Activated CD8-positive, alpha-beta T cell treated with anti-CD3 and anti-CD28 coated beads, Interleukin-2, amount 10 ng/mL, durations not matched to agents 7 days and 5 days (primary cell): ENCODE measurements around the gene MYRFL. TPM values are rescaled to one million over a fixed set of nuclear protein-coding genes. Genes with fewer than 3 reads are reported as not detected.
A peak's percentile ranks its signal among the peaks of the same experiment; 100 is the strongest.
"Not testable (repeated sequence)": the region's sequence is repeated elsewhere in the genome, so short reads cannot be mapped to it uniquely, and the experiment has no call there.

ENCODE experiments used
- ATAC-seq: fragments of 150-1000 bp; cut with Tn5 transposase; one replicate; pipeline ENCODE4 v1.10.0; 2021; ENCODE audit warnings: moderate library complexity
- CTCF ChIA-PET: fragments of 350-600 bp; sonication (Branson Sonifier 250); formaldehyde crosslinking; loops from one replicate; lab custom pipeline; 2021; ENCODE audit warnings: antibody characterized with exemption; lab: Charles Lee
- POLR2A ChIA-PET: fragments of 350-600 bp; sonication (Branson Sonifier 250); formaldehyde crosslinking; loops from one replicate; lab custom pipeline; 2021; ENCODE audit warnings: antibody characterized with exemption; lab: Charles Lee
- DNase-seq: peaks from one replicate; pipeline ENCODE4 v3.0.0-alpha.2; 2020
- H3K27ac Mint-ChIP-seq: one replicate; pipeline ENCODE4 v1.8.0; 2021; ENCODE audit warnings: mild to moderate bottlenecking, mixed read lengths
- H3K27me3 Mint-ChIP-seq: one replicate; pipeline ENCODE4 v1.8.0; 2021; ENCODE audit warnings: low read depth, mixed read lengths
- H3K36me3 Mint-ChIP-seq: one replicate; pipeline ENCODE4 v1.8.0; 2021; ENCODE audit warnings: low read depth, mixed read lengths
- H3K4me1 Mint-ChIP-seq: one replicate; pipeline ENCODE4 v1.8.0; 2021; ENCODE audit warnings: low read depth, mixed read lengths
- H3K4me3 Mint-ChIP-seq: one replicate; pipeline ENCODE4 v1.8.0; 2021; ENCODE audit warnings: mild to moderate bottlenecking, mixed read lengths
- H3K9me3 Mint-ChIP-seq: one replicate; pipeline ENCODE4 v1.8.0; 2022; ENCODE audit warnings: mixed read lengths; ENCODE audit not compliant: insufficient read depth
- total RNA-seq, 2 experiments: library from RNA; stranded (reverse); gene quantifications; one replicate each; pipeline ENCODE4 v1.2.3, GENCODE V29; 2021

Gene MYRFL
- total RNA-seq, 2 experiments from 2014 or later: not detected

DNA sequence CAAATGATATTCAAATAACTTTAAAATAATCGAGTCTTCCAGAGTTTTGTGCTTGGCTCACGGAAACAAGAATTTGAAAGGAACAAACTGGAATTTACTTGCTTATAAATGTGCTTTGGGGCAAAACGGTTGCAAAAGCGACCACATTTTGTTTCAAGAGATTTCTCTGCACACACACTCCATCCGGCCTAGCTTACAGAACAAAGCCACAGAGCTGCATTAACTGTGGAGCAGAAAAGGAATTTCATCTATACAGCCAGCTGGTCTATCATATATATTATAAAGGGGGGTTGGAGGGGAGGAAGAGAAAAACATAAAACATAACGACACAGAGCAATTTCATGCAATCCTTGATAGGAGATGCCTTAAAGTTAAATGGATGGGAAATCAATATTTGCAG, 153.0 kb downstream of the MYRFL start:
- POLR2A ChIA-PET: no interaction called here
- Mint-ChIP-seq H3K4me3 (no peak overlapping the region), H3K27ac (no peak overlapping the region), H3K9me3 (no peaks in the 10 kb centered on the region), H3K36me3 (no peaks in the 10 kb centered on the region), H3K4me1 (no peaks in the 10 kb centered on the region), H3K27me3 (no peaks in the 10 kb centered on the region)
- no peak for DNase-seq
- CTCF ChIA-PET: no interaction called here
- ATAC-seq: no peak

DNA sequence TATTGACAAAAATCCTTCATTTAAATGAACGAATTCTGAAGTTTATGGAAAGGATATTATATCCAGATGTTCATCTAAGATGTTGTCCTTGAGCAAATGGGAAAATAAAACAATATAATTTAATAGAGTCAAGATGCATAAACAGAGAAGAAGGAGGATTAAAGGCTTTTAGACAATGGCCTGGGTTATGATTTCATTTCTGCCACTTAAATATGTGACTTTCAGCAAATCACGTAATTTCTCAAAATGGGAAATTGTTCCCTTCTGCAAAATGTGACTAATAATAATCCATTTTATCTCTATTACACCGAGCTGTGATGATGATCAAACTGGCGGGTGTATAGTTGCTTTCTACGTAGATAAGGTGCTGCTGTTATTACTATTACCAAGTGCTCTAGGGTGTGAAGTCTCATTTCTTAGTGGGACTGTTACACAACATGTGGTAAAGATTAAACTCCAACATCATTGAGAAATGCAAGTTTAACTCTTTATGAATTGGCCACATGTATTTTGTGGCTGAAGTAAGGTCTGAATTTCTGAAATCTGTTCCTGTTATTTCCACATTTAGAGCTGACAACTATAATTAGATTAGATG, 157.0 kb downstream of the MYRFL start:
- no peaks in the 10 kb centered on the region for H3K36me3 Mint-ChIP-seq
- no peak overlapping the region for H3K4me3 Mint-ChIP-seq
- no peak overlapping the region for H3K27ac Mint-ChIP-seq
- DNase-seq (no peak), ATAC-seq (no peak)
- H3K4me1 Mint-ChIP-seq: no peaks in the 10 kb centered on the region
- ChIA-PET CTCF (no interaction called here), POLR2A (no interaction called here)
- no peaks in the 10 kb centered on the region for H3K9me3 Mint-ChIP-seq
- no peaks in the 10 kb centered on the region for H3K27me3 Mint-ChIP-seq

DNA sequence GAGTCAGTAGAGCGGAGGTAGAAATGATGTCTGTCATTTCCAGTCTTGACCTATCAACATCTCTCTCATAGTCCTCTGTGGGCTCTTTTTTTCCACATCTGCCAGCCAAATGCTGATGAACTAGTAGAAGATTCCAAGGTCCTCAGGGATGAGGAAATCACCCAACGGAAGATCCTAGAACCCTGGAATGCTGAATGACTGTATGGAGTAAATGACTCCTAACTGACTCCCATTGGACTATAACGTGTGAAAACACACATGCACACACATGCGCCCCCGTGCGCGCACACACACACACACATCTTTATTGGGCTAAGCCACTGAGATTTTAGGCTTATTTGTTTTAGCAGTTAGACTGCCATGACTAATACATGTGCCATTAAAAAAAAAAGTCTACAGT, 159.2 kb downstream of the MYRFL start:
- ChIA-PET POLR2A (no interaction called here), CTCF (no interaction called here)
- Mint-ChIP-seq H3K4me1 (no peaks in the 10 kb centered on the region), H3K9me3 (no peaks in the 10 kb centered on the region), H3K36me3 (no peaks in the 10 kb centered on the region), H3K27me3 (no peaks in the 10 kb centered on the region), H3K4me3 (no peak overlapping the region), H3K27ac (no peak overlapping the region)
- DNase-seq: no peak
- no peak for ATAC-seq

DNA sequence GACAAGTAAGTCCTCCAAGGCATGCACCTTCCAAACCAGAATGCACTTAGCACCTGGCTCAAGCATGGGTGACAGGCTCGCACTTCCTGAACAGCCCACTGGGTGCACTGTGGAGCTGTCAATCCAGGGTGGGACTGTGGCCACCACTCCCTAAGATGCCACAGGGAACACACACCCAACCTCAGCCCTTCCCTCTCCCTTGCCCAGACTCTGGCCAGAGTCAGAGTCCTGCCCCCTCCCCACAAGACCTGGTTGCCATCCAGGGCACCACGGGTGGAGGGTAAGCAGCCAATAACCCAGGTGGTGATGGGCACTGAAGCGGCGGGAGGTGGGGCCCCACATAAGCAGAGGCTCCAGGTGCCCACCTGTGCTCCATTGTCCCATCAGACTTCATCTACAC, 160.6 kb downstream of the MYRFL start:
- CTCF ChIA-PET: no interaction called here
- no peaks in the 10 kb centered on the region for H3K4me1 Mint-ChIP-seq

DNA sequence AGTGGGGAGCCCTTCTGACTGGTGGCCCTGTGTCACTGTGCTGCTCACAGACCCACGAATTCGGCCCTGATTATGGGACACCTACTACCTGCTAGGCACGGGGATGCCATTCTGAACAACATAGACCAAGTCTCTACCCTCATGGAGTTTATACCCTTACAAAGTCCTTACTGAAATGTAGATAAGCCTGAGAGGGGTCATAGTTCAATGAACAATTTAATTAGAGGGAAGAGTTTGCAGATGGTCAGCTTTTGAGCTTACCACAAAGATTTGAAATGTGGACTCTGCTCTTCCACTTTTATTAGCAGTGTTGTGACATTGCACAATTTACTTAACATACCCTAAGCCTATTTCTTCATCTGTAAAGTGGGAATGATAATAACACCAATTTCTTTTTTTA, 161.1 kb downstream of the MYRFL start:
- no peaks in the 10 kb centered on the region for H3K36me3 Mint-ChIP-seq
- CTCF ChIA-PET: no interaction called here
- no peaks in the 10 kb centered on the region for H3K27me3 Mint-ChIP-seq

More for the DNA sequence above, 160.6 kb downstream of the MYRFL start:
- peak; percentile 21 for DNase-seq
- Mint-ChIP-seq H3K36me3 (no peaks in the 10 kb centered on the region), H3K4me3 (no peak overlapping the region), H3K9me3 (no peaks in the 10 kb centered on the region), H3K27me3 (no peaks in the 10 kb centered on the region), H3K27ac (no peak overlapping the region)
- POLR2A ChIA-PET: no interaction called here
- no peak for ATAC-seq

DNA sequence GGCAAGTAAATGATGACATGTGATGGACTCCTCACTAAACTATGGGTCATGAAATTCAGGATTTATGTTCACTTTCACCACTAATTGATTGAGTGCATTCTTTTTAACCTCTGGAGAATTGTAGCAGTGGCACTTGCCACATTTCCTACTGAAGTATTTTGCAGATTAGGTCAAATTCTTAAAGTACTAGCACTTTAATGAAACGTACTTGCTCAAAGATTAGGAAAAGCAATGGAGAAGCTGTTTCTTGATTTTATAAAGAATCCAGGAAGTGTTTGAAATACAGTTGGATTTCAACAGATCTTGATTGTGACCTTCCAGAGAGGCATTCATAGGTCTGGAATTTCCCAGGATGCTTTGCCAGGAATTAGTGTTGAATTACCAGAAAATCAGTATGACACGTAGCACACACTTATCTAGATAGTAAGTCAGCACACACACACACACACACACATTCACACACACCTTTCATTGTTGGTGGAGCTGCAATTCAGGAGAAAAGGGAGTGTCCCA, 162.6 kb downstream of the MYRFL start:
- Mint-ChIP-seq H3K36me3 (no peaks in the 10 kb centered on the region), H3K9me3 (no peaks in the 10 kb centered on the region), H3K4me1 (no peaks in the 10 kb centered on the region), H3K27me3 (no peaks in the 10 kb centered on the region), H3K4me3 (no peak overlapping the region), H3K27ac (no peak overlapping the region)
- no peak for ATAC-seq
- ChIA-PET CTCF (no interaction called here), POLR2A (no interaction called here)
- no peak for DNase-seq

More for the DNA sequence above, 161.1 kb downstream of the MYRFL start:
- Mint-ChIP-seq H3K9me3 (no peaks in the 10 kb centered on the region), H3K4me3 (no peak overlapping the region), H3K27ac (no peak overlapping the region), H3K4me1 (no peaks in the 10 kb centered on the region)
- no peak for ATAC-seq
- POLR2A ChIA-PET: no interaction called here
- no peak for DNase-seq

DNA sequence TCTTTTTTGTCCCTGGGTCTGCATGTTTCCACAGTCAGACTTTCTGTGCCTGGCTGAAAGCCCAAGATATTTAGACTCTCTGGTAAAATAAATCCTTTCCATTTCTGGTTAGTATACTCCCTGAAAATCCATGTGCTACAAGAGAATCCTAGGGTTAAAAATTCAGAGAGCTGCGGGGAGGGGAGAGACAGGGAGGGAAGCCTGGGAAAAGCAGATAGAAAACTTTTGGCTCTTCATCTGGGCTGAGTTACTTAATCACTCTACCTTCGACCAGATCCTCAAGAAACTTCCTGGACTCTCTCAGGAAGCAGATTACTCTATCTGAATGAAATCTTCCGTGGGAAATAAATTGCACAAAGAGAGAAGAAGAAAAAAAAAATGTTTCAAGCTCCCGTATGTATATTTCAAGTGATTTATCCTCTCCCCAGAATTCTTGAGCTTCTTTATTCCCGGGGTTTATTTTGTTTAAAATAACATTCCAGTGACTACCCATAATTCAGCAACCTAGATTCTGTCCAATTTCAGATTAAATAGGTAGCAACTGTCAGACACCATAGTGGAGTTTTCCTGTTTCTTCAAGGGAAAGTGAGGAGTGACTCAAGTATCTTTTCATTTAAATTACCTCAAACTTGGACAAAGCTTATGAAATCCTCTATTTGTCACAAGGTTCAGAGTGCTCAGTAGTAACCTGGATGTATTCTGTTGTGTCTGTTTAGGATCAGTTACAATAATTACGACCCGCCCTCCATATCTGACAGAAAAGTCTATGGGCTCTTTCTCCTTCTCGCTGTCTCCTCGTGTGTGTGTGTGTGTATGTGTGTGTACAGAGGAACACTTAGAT, 163.7 kb downstream of the MYRFL start:
- no peaks in the 10 kb centered on the region for H3K36me3 Mint-ChIP-seq
- ChIA-PET POLR2A (no interaction called here), CTCF (no interaction called here)
- no peak overlapping the region for H3K27ac Mint-ChIP-seq
- no peak overlapping the region for H3K4me3 Mint-ChIP-seq
- no peaks in the 10 kb centered on the region for H3K4me1 Mint-ChIP-seq
- DNase-seq (no peak), ATAC-seq (no peak)
- H3K27me3 Mint-ChIP-seq: no peaks in the 10 kb centered on the region
- H3K9me3 Mint-ChIP-seq: no peaks in the 10 kb centered on the region

DNA sequence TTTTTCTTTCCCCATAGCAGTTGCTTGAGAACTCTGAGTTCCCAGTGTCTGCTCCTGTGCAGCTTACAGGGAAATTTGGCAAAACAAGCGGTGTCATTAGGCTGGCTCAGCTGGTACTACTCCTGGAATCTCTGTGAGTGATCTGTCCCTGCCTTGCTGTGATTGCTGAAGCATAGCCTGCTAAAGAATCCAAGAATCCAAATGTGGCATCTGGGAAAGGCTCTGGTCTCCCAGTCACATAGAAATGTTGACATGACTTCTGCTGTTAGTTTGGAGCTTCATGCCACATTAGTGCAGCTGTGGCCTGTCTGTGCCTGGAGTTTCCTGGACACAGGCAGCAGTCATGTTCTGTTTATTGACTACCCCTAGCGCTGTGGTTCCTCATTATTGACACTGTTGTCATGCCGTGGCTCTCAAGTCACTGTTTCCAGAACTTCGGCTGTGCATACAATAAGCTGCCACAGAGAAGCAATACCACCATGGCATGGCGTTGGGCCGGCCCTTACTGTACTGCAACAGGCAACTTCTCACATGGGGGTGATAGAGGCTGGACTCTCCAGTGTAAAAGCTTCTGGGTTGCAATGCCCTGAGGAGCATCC, 166.8 kb downstream of the MYRFL start:
- DNase-seq (no peak), ATAC-seq (no peak)
- no peaks in the 10 kb centered on the region for H3K36me3 Mint-ChIP-seq
- H3K4me1 Mint-ChIP-seq: no peaks in the 10 kb centered on the region
- POLR2A ChIA-PET: no interaction called here
- H3K27me3 Mint-ChIP-seq: no peaks in the 10 kb centered on the region
- CTCF ChIA-PET: no interaction called here
- no peaks in the 10 kb centered on the region for H3K9me3 Mint-ChIP-seq
- H3K4me3 Mint-ChIP-seq: no peak overlapping the region
- H3K27ac Mint-ChIP-seq: no peak overlapping the region

DNA sequence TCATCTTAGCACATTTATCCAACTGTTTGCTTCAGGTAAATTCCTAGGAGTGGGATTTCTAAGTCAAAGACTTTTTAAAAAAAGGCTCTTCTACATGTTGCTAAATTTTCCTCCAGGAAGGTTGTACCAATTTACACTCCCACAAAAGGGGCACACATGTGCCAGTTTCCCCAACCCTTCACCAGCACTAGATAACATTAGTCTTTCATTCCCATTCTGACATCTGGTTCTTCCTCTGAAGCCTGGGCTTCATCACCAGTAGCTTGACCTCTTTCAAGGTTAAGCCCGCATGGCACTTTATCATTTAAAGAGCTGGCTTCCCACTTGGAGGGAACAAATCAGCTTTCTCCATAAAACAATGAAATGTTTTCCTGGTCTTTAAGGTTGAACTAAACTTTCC, 168.4 kb downstream of the MYRFL start:
- no peaks in the 10 kb centered on the region for H3K27me3 Mint-ChIP-seq
- no peaks in the 10 kb centered on the region for H3K36me3 Mint-ChIP-seq
- CTCF ChIA-PET: no interaction called here
- no peaks in the 10 kb centered on the region for H3K9me3 Mint-ChIP-seq
- POLR2A ChIA-PET: no interaction called here
- no peaks in the 10 kb centered on the region for H3K4me1 Mint-ChIP-seq
- ATAC-seq (no peak), DNase-seq (no peak)
- no peak overlapping the region for H3K4me3 Mint-ChIP-seq
- H3K27ac Mint-ChIP-seq: no peak overlapping the region

DNA sequence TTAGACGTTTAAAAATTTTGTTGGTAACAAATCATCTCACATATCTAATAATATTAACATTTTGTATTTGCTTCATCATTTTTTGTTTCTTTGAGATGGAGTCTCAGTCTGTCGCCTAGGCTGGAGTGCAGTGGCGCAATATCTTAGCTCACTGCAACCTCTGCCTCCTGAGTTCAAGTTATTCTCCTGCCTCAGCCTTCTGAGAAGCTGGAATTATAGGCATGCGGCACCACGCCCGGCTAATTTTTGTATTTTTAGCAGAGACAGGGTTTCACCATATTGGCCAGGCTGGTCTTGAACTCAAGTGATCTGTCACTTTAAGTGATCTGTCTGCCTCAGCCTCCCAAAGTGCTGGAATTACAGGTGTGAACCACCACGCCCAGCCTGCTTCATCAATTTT, 169.1 kb downstream of the MYRFL start:
- CTCF ChIA-PET, H3K4me3 Mint-ChIP-seq: not testable (repeated sequence)

DNA sequence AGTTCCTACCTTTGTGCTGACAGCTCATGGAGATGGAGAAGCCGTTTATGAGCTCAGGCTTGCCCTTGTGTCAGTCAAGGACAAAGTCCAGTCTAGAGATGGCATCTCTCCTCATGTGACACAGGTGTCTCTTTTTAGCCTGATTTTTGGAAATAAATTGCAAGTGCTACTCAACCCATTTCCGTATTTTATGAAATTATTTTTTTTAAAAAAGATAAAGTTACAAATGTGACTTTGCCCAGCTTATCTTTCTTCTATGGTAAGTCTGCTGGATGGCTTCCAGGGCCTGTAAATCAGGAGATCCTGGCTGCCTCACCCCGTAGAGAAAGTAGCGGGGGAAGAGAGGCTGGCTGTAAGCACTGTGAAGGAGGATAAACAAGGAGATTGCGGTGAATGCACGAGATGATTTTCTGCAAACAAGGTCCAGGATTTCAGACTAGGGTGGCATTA, 169.7 kb downstream of the MYRFL start:
- no peaks in the 10 kb centered on the region for H3K27me3 Mint-ChIP-seq
- CTCF ChIA-PET: no interaction called here
- DNase-seq (no peak), ATAC-seq (no peak)
- no peaks in the 10 kb centered on the region for H3K9me3 Mint-ChIP-seq
- H3K27ac Mint-ChIP-seq: no peak overlapping the region
- POLR2A ChIA-PET: no interaction called here
- no peaks in the 10 kb centered on the region for H3K4me1 Mint-ChIP-seq
- no peak overlapping the region for H3K4me3 Mint-ChIP-seq
- no peaks in the 10 kb centered on the region for H3K36me3 Mint-ChIP-seq

More for the DNA sequence above, 169.1 kb downstream of the MYRFL start:
- H3K36me3 Mint-ChIP-seq, DNase-seq, POLR2A ChIA-PET, H3K27me3 Mint-ChIP-seq, H3K4me1 Mint-ChIP-seq, ATAC-seq, H3K27ac Mint-ChIP-seq, H3K9me3 Mint-ChIP-seq: not testable (repeated sequence)

DNA sequence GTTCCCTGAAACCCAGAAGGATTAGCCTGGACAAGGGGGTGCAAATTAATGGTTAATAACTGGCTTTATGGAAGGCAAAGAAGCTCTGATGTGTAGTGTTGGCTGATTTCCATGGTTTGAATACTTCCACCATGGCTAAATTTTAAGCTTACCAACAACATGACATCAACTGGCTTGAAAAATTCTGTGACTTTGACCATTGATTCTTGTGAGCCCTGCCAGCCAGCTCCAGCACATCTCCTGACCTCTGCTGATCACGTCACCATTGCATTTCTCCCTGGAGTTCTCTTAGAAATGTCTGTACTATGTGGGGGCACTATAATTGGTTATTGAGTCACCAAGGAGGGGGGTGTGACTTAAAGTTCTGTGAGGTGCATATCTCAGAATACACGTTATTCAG, 171.2 kb downstream of the MYRFL start:
- CTCF ChIA-PET: interaction anchor here (1.4 kb wide), 1 partner anchor 96 kb away, joined by 3 read pairs; no protein-coding TSS in a partner anchor
- H3K27ac Mint-ChIP-seq: no peak overlapping the region
- no peaks in the 10 kb centered on the region for H3K9me3 Mint-ChIP-seq

More for the DNA sequence above, 171.2 kb downstream of the MYRFL start:
- no peak overlapping the region for H3K4me3 Mint-ChIP-seq
- ATAC-seq (no peak), DNase-seq (no peak)
- H3K36me3 Mint-ChIP-seq: no peaks in the 10 kb centered on the region
- no peaks in the 10 kb centered on the region for H3K4me1 Mint-ChIP-seq
- no peaks in the 10 kb centered on the region for H3K27me3 Mint-ChIP-seq
- POLR2A ChIA-PET: no interaction called here
